ENCODE measurements around the gene ERBIN. TPM values are rescaled to one million over a fixed set of nuclear protein-coding genes. Genes with fewer than 3 reads are reported as not detected.
"Not testable (repeated sequence)": the region's sequence is repeated elsewhere in the genome, so short reads cannot be mapped to it uniquely, and the experiment has no call there.

The ERBIN gene
- polyA plus RNA-seq, 1 of the 3 experiments (the other 2 are of a cell fraction): 10.3 TPM

DNA sequence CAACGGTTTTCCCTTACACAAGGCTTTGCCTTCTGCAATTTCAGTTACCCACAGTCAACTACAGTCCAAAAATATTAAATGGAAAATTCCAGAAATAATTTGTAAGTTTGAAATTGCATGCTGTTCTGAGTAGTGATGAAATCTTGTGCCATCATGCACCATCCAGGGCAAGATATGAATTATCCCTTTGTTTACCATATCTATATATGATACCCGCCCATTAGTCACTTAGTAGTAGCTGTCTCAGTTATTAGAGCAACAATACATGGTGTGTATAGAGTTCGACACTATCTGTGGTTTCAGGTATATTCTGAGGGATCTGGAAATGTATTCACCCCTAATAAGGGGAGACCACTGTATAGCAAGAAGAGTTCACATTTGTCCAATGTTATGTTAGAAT is 29.4 kb downstream of the ERBIN start:
- ChIA-PET POLR2A (no interaction called here), CTCF (no interaction called here)
- no peaks in the 10 kb centered on the region for H3K36me3 ChIP-seq (replicated peaks in 1 of 2; ENCODE audit: control insufficient read depth in 1 of 2, insufficient read depth in 2 of 2, low read length in 1 of 2)
- no peak overlapping the region for H2AFZ ChIP-seq (ENCODE audit: low read depth)
- H3K4me2 ChIP-seq: no peak overlapping the region
- H3K79me2 ChIP-seq (ENCODE audit: insufficient read depth): peaks cover 99% of the 10 kb centered on the region
- H3K27me3 ChIP-seq (ENCODE audit: insufficient read depth): no peaks in the 10 kb centered on the region
- H3K4me1 ChIP-seq (ENCODE audit: control insufficient read depth in 1 of 2, insufficient read depth in 2 of 2, low read depth in 1 of 2, low read length in 1 of 2): no peaks in the 10 kb centered on the region; a peak in 1 of 4 replicates
- peaks cover 84% of the 10 kb centered on the region for H4K20me1 ChIP-seq (ENCODE audit: insufficient read depth)
- WGBS (ENCODE audit: low lambda C conversion rate): 93% methylated on average over 3 of the region's 3 CpGs
- no peak overlapping the region for H3K9ac ChIP-seq
- no peak overlapping the region for H3K4me3 ChIP-seq (ENCODE audit: low read depth in 2 of 2, low read length in 1 of 2)
- H3F3A ChIP-seq (replicated peaks; ENCODE audit: insufficient read depth): peaks cover 12% of the 10 kb centered on the region
- H3K9me3 ChIP-seq: no peaks in the 10 kb centered on the region
- H3K9me2 ChIP-seq: no peaks in the 10 kb centered on the region
- DNase-seq: no peak
- H3K27ac ChIP-seq (ENCODE audit: low read depth in 2 of 2, low read length in 1 of 2): no peak overlapping the region
- TF ChIP-seq FOXJ3 (CRISPR knock-in tag; IDR thresholded peaks at IDR 0.05): no peak
- no peak for TF ChIP-seq REST (IDR thresholded peaks at IDR 0.05; ENCODE audit: low read depth, low read length)
- no peak for TF ChIP-seq YY1 (IDR thresholded peaks at IDR 0.05; ENCODE audit: low read depth)
- TF ChIP-seq, protein P1, sequence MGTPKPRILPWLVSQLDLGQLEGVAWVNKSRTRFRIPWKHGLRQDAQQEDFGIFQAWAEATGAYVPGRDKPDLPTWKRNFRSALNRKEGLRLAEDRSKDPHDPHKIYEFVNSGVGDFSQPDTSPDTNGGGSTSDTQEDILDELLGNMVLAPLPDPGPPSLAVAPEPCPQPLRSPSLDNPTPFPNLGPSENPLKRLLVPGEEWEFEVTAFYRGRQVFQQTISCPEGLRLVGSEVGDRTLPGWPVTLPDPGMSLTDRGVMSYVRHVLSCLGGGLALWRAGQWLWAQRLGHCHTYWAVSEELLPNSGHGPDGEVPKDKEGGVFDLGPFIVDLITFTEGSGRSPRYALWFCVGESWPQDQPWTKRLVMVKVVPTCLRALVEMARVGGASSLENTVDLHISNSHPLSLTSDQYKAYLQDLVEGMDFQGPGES (IDR thresholded peaks at IDR 0.05; ENCODE audit: low read depth, low read length): no peak
- TF ChIP-seq, protein P2, sequence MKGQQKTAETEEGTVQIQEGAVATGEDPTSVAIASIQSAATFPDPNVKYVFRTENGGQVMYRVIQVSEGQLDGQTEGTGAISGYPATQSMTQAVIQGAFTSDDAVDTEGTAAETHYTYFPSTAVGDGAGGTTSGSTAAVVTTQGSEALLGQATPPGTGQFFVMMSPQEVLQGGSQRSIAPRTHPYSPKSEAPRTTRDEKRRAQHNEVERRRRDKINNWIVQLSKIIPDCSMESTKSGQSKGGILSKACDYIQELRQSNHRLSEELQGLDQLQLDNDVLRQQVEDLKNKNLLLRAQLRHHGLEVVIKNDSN (IDR thresholded peaks at IDR 0.05; ENCODE audit: borderline replicate concordance, low read depth): no peak
- no peak for TF ChIP-seq RCOR1 (IDR thresholded peaks at IDR 0.05; ENCODE audit: low read length)
- no peak for TF ChIP-seq RAD21 (IDR thresholded peaks at IDR 0.05; ENCODE audit: low read length)
- no peak for TF ChIP-seq RFX5 (IDR thresholded peaks at IDR 0.05; ENCODE audit: low read length)

GRCh38 chr5:65957703-65958102 is 31.3 kb downstream of the ERBIN start:
- H3K9me2 ChIP-seq; POLR2A ChIA-PET; H2AFZ ChIP-seq (ENCODE audit: low read depth); H3K4me3 ChIP-seq (ENCODE audit: low read depth in 2 of 2, low read length in 1 of 2); H3K36me3 ChIP-seq (replicated peaks in 1 of 2; ENCODE audit: control insufficient read depth in 1 of 2, insufficient read depth in 2 of 2, low read length in 1 of 2); H3K27ac ChIP-seq (ENCODE audit: low read depth in 2 of 2, low read length in 1 of 2); H3K27me3 ChIP-seq (ENCODE audit: insufficient read depth); H3K9me3 ChIP-seq; CTCF ChIA-PET; DNase-seq; H3K4me2 ChIP-seq; H3K9ac ChIP-seq: not testable (repeated sequence)
- Histone ChIP-seq H4K20me1 (ENCODE audit: insufficient read depth) (peaks cover 84% of the 10 kb centered on the region), H3K4me1 (ENCODE audit: control insufficient read depth in 1 of 2, insufficient read depth in 2 of 2, low read depth in 1 of 2, low read length in 1 of 2) (peaks cover 8 to 11% of the 10 kb centered on the region in 2 experiments; a peak in 2 of 4 replicates), H3K79me2 (ENCODE audit: insufficient read depth) (peaks cover 99% of the 10 kb centered on the region), H3F3A (replicated peaks; ENCODE audit: insufficient read depth) (peaks cover 19% of the 10 kb centered on the region)
- 98% methylated on average over 17 of the region's 30 CpGs for WGBS (ENCODE audit: low lambda C conversion rate)

Data from SK-N-SH (cell line).